HepG2 (cell line): ENCODE data around the gene RARS2. TPM values are rescaled to one million over a fixed set of nuclear protein-coding genes. Genes with fewer than 3 reads are reported as not detected.

Experiments
- ELF1 ChIP-seq: sonication (generic); formaldehyde crosslinking; IDR thresholded peaks from 2 replicates; pipeline ENCODE4 v1.4.0; 2020; ENCODE audit warnings: missing genetic modification reagents
- FOXA3 ChIP-seq: IDR thresholded peaks from 2 replicates; pipeline ENCODE4 v1.6.1; 2016; ENCODE audit warnings: missing genetic modification reagents, missing compliant biosample characterization
- FOXJ3 ChIP-seq: sonication (generic); formaldehyde crosslinking; IDR thresholded peaks from 2 replicates; pipeline ENCODE4 v1.4.0; 2020; ENCODE audit warnings: missing genetic modification reagents, mild to moderate bottlenecking, borderline replicate concordance
- HIVEP1 ChIP-seq: sonication (generic); formaldehyde crosslinking; IDR thresholded peaks from 2 replicates; pipeline ENCODE4 v1.4.0; 2020; ENCODE audit warnings: mild to moderate bottlenecking, missing genetic modification reagents
- HMGA1 ChIP-seq: sonication (generic); formaldehyde crosslinking; conservative IDR thresholded peaks from 2 replicates; pipeline ENCODE4 v1.4.0; 2020; ENCODE audit warnings: missing genetic modification reagents
- HOXA3 ChIP-seq: sonication (generic); formaldehyde crosslinking; IDR thresholded peaks from 2 replicates; pipeline ENCODE4 v1.5.0; 2020; ENCODE audit warnings: missing genetic modification reagents
- KDM4B ChIP-seq: sonication (generic); formaldehyde crosslinking; IDR thresholded peaks from 2 replicates; pipeline ENCODE4 v1.4.0; 2020; ENCODE audit warnings: missing genetic modification reagents
- MATR3 ChIP-seq: sonication (generic); formaldehyde crosslinking; IDR thresholded peaks from 2 replicates; pipeline ENCODE4 v1.4.0; 2020; ENCODE audit warnings: missing genetic modification reagents
- MTF1 ChIP-seq: sonication (generic); formaldehyde crosslinking; IDR thresholded peaks from 2 replicates; pipeline ENCODE4 v1.5.0; 2020; ENCODE audit warnings: missing genetic modification reagents
- RXRA ChIP-seq: sonication (generic); formaldehyde crosslinking; IDR thresholded peaks from 2 replicates; pipeline ENCODE4 v1.5.1; 2020; ENCODE audit warnings: missing genetic modification reagents
- SATB2 ChIP-seq: sonication (generic); formaldehyde crosslinking; IDR thresholded peaks from 2 replicates; pipeline ENCODE4 v1.5.0; 2020; ENCODE audit warnings: missing genetic modification reagents
- ZNF20 ChIP-seq: sonication (generic); formaldehyde crosslinking; IDR thresholded peaks from 2 replicates; pipeline ENCODE4 v1.4.0; 2020; ENCODE audit warnings: mild to moderate bottlenecking, moderate library complexity, missing genetic modification reagents
- ZNF343 ChIP-seq: sonication (generic); formaldehyde crosslinking; IDR thresholded peaks from 2 replicates; pipeline ENCODE4 v1.4.0; 2020; ENCODE audit warnings: mild to moderate bottlenecking, missing genetic modification reagents
- ZNF577 ChIP-seq: sonication (generic); formaldehyde crosslinking; IDR thresholded peaks from 2 replicates; pipeline ENCODE4 v1.4.0; 2020; ENCODE audit warnings: mild to moderate bottlenecking, low read depth, missing genetic modification reagents, borderline replicate concordance
- polyA plus RNA-seq, 8 experiments: library from polyadenylated mRNA; depleted of rRNA in 3 of 8; stranded (reverse) in 7 of 8; unstranded in 1 of 8; fragments of >200 nt; fragmentation: Illumina TruSeq in 4 of 8; extraction: Trizol in 4 of 8; gene quantifications; 2 replicates each; pipeline versions ENCODE4 v1.2.1 to v1.2.3, GENCODE V29; 2011 to 2016; ENCODE audit warnings: low read depth in 4 of 8, missing spikeins in 1 of 8, mixed read lengths in 1 of 8; ENCODE audit not compliant: insufficient read depth in 1 of 8
- total RNA-seq, 5 experiments: library from RNA; depleted of rRNA; stranded (reverse); fragments of >200 nt; fragmentation: Illumina TruSeq; extraction: Trizol; gene quantifications; 2 replicates each; pipeline ENCODE4 v1.2.3, GENCODE V29; 2016; ENCODE audit warnings: low read depth in 1 of 5
- TF ChIP-seq, protein P1 (sequence below): sonication (generic); formaldehyde crosslinking; IDR thresholded peaks from 2 replicates; pipeline ENCODE4 v1.4.0; 2020; ENCODE audit warnings: missing genetic modification reagents
- TF ChIP-seq, protein P2 (sequence below): sonication (generic); formaldehyde crosslinking; IDR thresholded peaks from 2 replicates; pipeline ENCODE4 v1.4.0; 2020; ENCODE audit warnings: missing genetic modification reagents
- TF ChIP-seq, protein P3 (sequence below): sonication (generic); formaldehyde crosslinking; IDR thresholded peaks from 2 replicates; pipeline ENCODE4 v1.8.1; 2023; ENCODE audit warnings: mild to moderate bottlenecking, missing genetic modification reagents

The RARS2 gene
- total and polyA plus RNA-seq, 2 of the 13 experiments (the other 11 are each of a cell fraction or from before 2014, with no cell fraction given), result 23.4 to 80.1 TPM

DNA sequence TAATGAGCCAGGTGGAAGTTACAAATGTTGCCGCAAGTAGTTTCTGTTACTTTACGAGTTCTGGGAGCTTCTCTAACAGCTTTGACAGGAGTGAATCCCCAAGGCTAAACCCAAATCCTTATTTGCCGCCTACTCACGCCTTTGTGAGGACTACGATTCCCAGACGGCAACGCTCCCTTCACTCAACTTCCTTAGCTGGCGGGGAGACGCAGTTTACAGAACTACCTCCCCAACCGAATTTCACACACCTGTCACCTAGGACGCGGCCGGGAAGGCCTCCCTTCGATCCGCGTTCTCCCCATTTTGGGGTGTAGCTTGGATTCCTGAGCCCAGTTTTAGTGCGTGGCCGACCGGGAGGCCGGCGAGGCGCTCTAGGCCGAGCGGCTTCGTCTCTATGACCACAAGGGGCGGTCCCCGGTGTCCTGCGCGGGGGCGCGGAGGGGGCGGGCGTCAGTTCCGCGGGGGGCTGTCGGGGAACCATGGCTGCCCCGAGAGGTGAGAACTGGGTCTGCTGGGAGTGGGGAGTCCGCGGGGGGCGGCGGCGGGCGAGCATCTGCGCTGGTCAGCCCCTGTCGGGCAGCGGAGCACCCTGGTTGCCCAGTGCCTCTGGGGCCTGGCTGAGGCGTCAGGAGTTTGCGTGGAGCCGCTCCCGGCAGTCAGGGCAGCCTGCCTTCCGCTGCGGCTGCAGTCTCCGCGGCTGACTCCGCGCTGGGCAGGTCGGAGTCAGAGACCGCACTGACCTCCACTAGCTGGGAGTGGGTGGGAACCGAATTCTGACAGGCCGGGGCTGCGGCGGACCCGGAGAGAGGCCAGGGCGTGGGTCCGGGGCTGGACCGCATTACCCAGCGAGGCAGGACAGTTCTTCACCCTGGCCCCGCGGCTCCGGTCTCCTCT, 117.0 kb downstream of the RARS2 start, which contains the start of gene SLC35A1 (continued):
- TF ChIP-seq, protein P1, sequence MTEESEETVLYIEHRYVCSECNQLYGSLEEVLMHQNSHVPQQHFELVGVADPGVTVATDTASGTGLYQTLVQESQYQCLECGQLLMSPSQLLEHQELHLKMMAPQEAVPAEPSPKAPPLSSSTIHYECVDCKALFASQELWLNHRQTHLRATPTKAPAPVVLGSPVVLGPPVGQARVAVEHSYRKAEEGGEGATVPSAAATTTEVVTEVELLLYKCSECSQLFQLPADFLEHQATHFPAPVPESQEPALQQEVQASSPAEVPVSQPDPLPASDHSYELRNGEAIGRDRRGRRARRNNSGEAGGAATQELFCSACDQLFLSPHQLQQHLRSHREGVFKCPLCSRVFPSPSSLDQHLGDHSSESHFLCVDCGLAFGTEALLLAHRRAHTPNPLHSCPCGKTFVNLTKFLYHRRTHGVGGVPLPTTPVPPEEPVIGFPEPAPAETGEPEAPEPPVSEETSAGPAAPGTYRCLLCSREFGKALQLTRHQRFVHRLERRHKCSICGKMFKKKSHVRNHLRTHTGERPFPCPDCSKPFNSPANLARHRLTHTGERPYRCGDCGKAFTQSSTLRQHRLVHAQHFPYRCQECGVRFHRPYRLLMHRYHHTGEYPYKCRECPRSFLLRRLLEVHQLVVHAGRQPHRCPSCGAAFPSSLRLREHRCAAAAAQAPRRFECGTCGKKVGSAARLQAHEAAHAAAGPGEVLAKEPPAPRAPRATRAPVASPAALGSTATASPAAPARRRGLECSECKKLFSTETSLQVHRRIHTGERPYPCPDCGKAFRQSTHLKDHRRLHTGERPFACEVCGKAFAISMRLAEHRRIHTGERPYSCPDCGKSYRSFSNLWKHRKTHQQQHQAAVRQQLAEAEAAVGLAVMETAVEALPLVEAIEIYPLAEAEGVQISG (CRISPR knock-in tag), result peak; percentile 99
- TF ChIP-seq MTF1 (CRISPR knock-in tag), result no peak
- TF ChIP-seq, protein P2, sequence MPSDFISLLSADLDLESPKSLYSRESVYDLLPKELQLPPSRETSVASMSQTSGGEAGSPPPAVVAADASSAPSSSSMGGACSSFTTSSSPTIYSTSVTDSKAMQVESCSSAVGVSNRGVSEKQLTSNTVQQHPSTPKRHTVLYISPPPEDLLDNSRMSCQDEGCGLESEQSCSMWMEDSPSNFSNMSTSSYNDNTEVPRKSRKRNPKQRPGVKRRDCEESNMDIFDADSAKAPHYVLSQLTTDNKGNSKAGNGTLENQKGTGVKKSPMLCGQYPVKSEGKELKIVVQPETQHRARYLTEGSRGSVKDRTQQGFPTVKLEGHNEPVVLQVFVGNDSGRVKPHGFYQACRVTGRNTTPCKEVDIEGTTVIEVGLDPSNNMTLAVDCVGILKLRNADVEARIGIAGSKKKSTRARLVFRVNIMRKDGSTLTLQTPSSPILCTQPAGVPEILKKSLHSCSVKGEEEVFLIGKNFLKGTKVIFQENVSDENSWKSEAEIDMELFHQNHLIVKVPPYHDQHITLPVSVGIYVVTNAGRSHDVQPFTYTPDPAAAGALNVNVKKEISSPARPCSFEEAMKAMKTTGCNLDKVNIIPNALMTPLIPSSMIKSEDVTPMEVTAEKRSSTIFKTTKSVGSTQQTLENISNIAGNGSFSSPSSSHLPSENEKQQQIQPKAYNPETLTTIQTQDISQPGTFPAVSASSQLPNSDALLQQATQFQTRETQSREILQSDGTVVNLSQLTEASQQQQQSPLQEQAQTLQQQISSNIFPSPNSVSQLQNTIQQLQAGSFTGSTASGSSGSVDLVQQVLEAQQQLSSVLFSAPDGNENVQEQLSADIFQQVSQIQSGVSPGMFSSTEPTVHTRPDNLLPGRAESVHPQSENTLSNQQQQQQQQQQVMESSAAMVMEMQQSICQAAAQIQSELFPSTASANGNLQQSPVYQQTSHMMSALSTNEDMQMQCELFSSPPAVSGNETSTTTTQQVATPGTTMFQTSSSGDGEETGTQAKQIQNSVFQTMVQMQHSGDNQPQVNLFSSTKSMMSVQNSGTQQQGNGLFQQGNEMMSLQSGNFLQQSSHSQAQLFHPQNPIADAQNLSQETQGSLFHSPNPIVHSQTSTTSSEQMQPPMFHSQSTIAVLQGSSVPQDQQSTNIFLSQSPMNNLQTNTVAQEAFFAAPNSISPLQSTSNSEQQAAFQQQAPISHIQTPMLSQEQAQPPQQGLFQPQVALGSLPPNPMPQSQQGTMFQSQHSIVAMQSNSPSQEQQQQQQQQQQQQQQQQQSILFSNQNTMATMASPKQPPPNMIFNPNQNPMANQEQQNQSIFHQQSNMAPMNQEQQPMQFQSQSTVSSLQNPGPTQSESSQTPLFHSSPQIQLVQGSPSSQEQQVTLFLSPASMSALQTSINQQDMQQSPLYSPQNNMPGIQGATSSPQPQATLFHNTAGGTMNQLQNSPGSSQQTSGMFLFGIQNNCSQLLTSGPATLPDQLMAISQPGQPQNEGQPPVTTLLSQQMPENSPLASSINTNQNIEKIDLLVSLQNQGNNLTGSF (CRISPR knock-in tag), result peak; percentile 87
- 0 out of 2 replicates have a peak, but pooled peaks have one; percentile 21 for TF ChIP-seq SATB2
- TF ChIP-seq MATR3 (CRISPR knock-in tag), result no peak
- TF ChIP-seq HMGA1, result no peak
- peak; percentile 87 for TF ChIP-seq HOXA3 (CRISPR knock-in tag)
- peak; percentile 93 for TF ChIP-seq ELF1
- 0 out of 2 replicates have a peak, but pooled peaks have one; percentile 49 for TF ChIP-seq FOXJ3 (CRISPR knock-in tag)
- TF ChIP-seq, protein P3, sequence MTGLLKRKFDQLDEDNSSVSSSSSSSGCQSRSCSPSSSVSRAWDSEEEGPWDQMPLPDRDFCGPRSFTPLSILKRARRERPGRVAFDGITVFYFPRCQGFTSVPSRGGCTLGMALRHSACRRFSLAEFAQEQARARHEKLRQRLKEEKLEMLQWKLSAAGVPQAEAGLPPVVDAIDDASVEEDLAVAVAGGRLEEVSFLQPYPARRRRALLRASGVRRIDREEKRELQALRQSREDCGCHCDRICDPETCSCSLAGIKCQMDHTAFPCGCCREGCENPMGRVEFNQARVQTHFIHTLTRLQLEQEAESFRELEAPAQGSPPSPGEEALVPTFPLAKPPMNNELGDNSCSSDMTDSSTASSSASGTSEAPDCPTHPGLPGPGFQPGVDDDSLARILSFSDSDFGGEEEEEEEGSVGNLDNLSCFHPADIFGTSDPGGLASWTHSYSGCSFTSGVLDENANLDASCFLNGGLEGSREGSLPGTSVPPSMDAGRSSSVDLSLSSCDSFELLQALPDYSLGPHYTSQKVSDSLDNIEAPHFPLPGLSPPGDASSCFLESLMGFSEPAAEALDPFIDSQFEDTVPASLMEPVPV (CRISPR knock-in tag), result no peak
- TF ChIP-seq RXRA (CRISPR knock-in tag), result no peak
- no peak for TF ChIP-seq ZNF343 (CRISPR knock-in tag)
- TF ChIP-seq KDM4B (CRISPR knock-in tag), result no peak; the same call in 1 of the 2 replicates
- 0 out of 2 replicates have a peak, but pooled peaks have one; percentile 64 for TF ChIP-seq ZNF20 (CRISPR knock-in tag)
- TF ChIP-seq ZNF577, result no peak
- no peak; the same call in 1 of the 2 replicates for TF ChIP-seq FOXA3 (CRISPR knock-in tag)
- TF ChIP-seq HIVEP1, result peak; percentile 82
